ENCODE results near the gene SNTG2.
A peak's percentile ranks its signal among the peaks of the same experiment; 100 is the strongest.

The SNTG2 gene

GRCh38 chr2:910698-911097 is 40.0 kb upstream of the SNTG2 start:
- no peak overlapping the region for H3K9ac ChIP-seq
- H3K4me2 ChIP-seq, result 0 out of 22 replicates have a peak overlapping the region, but pooled peaks of 3 of the 11 experiments have one; percentile 6 to 26 (median 11)
- peaks cover 45 to 75% (median 67%) of the 10 kb centered on the region in 11 experiments for H3K9me3 ChIP-seq (replicated peaks in 1 of 11)
- no peak for TF ChIP-seq Cebpa-rat (IDR thresholded peaks at IDR 0.05)
- H3K27ac ChIP-seq, result peak overlapping the region in 8 of 11 experiments; percentile 50 to 81 (median 72); a peak in 14 of 22 replicates
- H4K20me1 ChIP-seq, result no peaks in the 10 kb centered on the region
- peak overlapping the region in 5 of 10 experiments; percentile 13 to 52 (median 18); a peak in 5 of 20 replicates for H3K4me3 ChIP-seq
- no peaks in the 10 kb centered on the region for H3K27me3 ChIP-seq
- H3K4me1 ChIP-seq, result peaks cover 0 to 14% (median 6%) of the 10 kb centered on the region in 10 experiments; a peak in 6 of 20 replicates
- H3K36me3 ChIP-seq, result no peaks in the 10 kb centered on the region

DNA sequence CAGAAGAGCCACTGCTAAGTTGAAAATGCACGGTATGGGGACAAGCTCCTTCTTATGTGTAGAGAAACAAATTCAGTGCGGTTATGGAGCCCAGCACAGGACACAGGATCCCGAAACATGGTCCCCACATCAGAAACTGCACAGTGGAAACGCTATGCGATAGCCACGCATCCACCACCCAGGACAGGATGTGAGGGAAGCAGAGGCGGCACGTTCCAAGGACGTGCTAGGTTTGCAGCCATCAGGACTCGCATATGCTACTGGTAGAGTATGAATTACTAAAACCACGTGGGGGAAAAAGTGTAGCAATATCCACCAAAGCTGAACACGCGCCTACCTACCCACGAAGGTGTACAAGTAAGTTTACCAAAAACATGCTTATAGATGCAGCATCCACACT is 34.7 kb upstream of the SNTG2 start:
- no peak overlapping the region for H3K4me2 ChIP-seq
- no peaks in the 10 kb centered on the region for H3K36me3 ChIP-seq
- no peak overlapping the region for H3K9ac ChIP-seq
- H3K4me1 ChIP-seq, result peaks cover 0 to under 1% (median 0%) of the 10 kb centered on the region in 10 experiments; a peak in 1 of 20 replicates
- TF ChIP-seq Cebpa-rat (IDR thresholded peaks at IDR 0.05), result no peak
- no peaks in the 10 kb centered on the region for H4K20me1 ChIP-seq
- no peak overlapping the region for H3K4me3 ChIP-seq
- H3K27ac ChIP-seq, result no peak overlapping the region
- H3K9me3 ChIP-seq (replicated peaks in 1 of 11), result peaks cover 17 to 44% (median 34%) of the 10 kb centered on the region in 11 experiments; a peak in 21 of 22 replicates
- no peaks in the 10 kb centered on the region for H3K27me3 ChIP-seq

- H4K20me1 ChIP-seq, result no peaks in the 10 kb centered on the region
- no peak for TF ChIP-seq Cebpa-rat (IDR thresholded peaks at IDR 0.05)
These were observed 33.7 kb upstream of the SNTG2 start for GRCh38 chr2:916935-917334.

DNA sequence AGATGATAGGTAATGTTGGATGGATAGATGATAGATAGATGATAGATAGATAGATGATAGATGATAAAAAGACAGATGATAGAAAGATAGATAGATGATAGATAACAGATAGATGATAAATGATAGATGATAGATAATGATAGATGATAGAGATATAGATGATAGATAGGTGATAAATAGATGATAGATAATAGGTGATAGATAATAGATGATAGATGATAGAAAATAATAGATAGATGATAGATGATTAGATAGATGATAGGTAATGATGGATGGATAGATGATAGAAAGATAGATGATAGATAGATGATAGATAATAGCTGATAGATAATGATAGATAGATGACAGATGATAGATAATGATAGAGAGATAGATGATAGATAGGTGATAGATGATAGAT is 31.0 kb upstream of the SNTG2 start:
- no peak for TF ChIP-seq Cebpa-rat (IDR thresholded peaks at IDR 0.05)
- Histone ChIP-seq H4K20me1 (no peaks in the 10 kb centered on the region), H3K9me3 (replicated peaks in 1 of 11) (peaks cover 4 to 20% (median 14%) of the 10 kb centered on the region in 11 experiments; a peak in 20 of 22 replicates), H3K9ac (no peak overlapping the region), H3K27ac (no peak overlapping the region), H3K36me3 (no peaks in the 10 kb centered on the region), H3K4me2 (no peak overlapping the region), H3K4me1 (no peaks in the 10 kb centered on the region), H3K27me3 (no peaks in the 10 kb centered on the region), H3K4me3 (no peak overlapping the region)

More at GRCh38 chr2:916935-917334, 33.7 kb upstream of the SNTG2 start:
- Histone ChIP-seq H3K9me3 (replicated peaks in 1 of 11) (peaks cover 14 to 35% (median 24%) of the 10 kb centered on the region in 11 experiments; a peak in 21 of 22 replicates), H3K27me3 (no peaks in the 10 kb centered on the region), H3K27ac (no peak overlapping the region), H3K36me3 (no peaks in the 10 kb centered on the region), H3K9ac (no peak overlapping the region), H3K4me2 (no peak overlapping the region), H3K4me3 (no peak overlapping the region), H3K4me1 (no peaks in the 10 kb centered on the region)

GRCh38 chr2:920573-920972 is 30.1 kb upstream of the SNTG2 start:
- no peak overlapping the region for H3K4me2 ChIP-seq
- H4K20me1 ChIP-seq, result no peaks in the 10 kb centered on the region
- peaks cover 0 to 11% (median 5%) of the 10 kb centered on the region in 11 experiments; a peak in 11 of 22 replicates for H3K9me3 ChIP-seq (replicated peaks in 1 of 11)
- H3K9ac ChIP-seq, result no peak overlapping the region
- H3K27me3 ChIP-seq, result no peaks in the 10 kb centered on the region
- H3K36me3 ChIP-seq, result no peaks in the 10 kb centered on the region
- TF ChIP-seq Cebpa-rat (IDR thresholded peaks at IDR 0.05), result no peak
- no peak overlapping the region for H3K27ac ChIP-seq
- no peak overlapping the region for H3K4me3 ChIP-seq
- no peaks in the 10 kb centered on the region for H3K4me1 ChIP-seq

- TF ChIP-seq Cebpa-rat (IDR thresholded peaks at IDR 0.05), result no peak
- Histone ChIP-seq H3K4me1 (no peaks in the 10 kb centered on the region), H4K20me1 (no peaks in the 10 kb centered on the region), H3K9ac (no peak overlapping the region), H3K9me3 (replicated peaks in 1 of 11) (peaks cover 0 to 9% (median 2%) of the 10 kb centered on the region in 11 experiments; a peak in 8 of 22 replicates), H3K36me3 (no peaks in the 10 kb centered on the region), H3K27ac (no peak overlapping the region), H3K4me2 (no peak overlapping the region), H3K27me3 (no peaks in the 10 kb centered on the region), H3K4me3 (no peak overlapping the region)
These were observed 29.6 kb upstream of the SNTG2 start for GRCh38 chr2:920999-921398.

DNA sequence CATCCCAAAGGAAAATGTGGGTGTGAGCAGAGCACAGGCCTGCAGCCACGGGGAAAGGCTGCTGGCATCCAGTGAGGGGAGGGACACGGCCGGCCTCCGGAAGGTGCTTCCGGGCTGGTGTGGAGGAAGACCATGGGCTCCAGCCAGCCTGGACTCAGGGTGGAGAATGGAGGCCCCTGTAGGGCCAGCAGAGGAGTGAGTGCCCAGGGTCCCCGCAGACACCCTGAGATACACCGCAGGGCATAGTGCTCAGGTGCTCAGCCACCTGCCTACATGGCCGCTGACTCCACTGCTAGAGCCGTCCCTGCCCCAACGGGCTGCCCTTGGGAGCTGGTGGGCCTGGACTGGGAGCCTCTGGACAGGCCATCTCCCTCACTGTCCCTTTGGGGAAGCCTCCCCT is 28.5 kb upstream of the SNTG2 start:
- Histone ChIP-seq H3K27me3 (no peaks in the 10 kb centered on the region), H3K4me1 (no peaks in the 10 kb centered on the region), H4K20me1 (no peaks in the 10 kb centered on the region), H3K4me3 (no peak overlapping the region), H3K9ac (no peak overlapping the region), H3K27ac (no peak overlapping the region), H3K9me3 (replicated peaks in 1 of 11) (peaks cover 5 to 12% (median 9%) of the 10 kb centered on the region in 11 experiments), H3K4me2 (no peak overlapping the region), H3K36me3 (no peaks in the 10 kb centered on the region; a peak in 1 of 22 replicates)
- TF ChIP-seq Cebpa-rat (IDR thresholded peaks at IDR 0.05), result no peak

- Histone ChIP-seq H3K9me3 (replicated peaks in 1 of 11) (peaks cover 12 to 19% (median 16%) of the 10 kb centered on the region in 11 experiments), H3K4me1 (no peaks in the 10 kb centered on the region), H3K4me3 (no peak overlapping the region), H3K27me3 (no peaks in the 10 kb centered on the region), H3K36me3 (no peaks in the 10 kb centered on the region; a peak in 1 of 22 replicates), H3K9ac (no peak overlapping the region), H3K27ac (no peak overlapping the region), H4K20me1 (no peaks in the 10 kb centered on the region), H3K4me2 (no peak overlapping the region)
- TF ChIP-seq Cebpa-rat (IDR thresholded peaks at IDR 0.05), result no peak
These were observed 26.6 kb upstream of the SNTG2 start for GRCh38 chr2:923832-924601.

DNA sequence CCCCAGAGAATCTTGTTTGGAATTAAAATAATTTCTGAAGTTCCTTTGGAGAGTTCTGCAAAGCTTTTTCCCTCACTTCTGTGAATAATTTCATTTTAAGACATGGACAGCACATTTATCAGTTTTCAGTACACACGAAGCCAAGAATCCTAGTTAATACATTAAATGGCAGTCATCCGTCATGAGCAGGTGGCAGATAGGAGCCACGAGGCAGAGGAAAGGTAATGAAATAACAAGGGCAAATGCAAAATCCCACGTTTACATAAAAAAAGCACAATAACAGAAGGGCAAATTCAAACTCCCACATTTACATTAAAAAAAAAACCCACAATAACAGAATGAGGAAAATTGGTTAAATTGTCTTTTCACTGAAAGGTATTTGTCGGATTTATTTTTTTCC is 25.9 kb upstream of the SNTG2 start:
- no peak overlapping the region for H3K4me2 ChIP-seq
- H4K20me1 ChIP-seq, result no peaks in the 10 kb centered on the region
- TF ChIP-seq Cebpa-rat (IDR thresholded peaks at IDR 0.05), result no peak
- no peaks in the 10 kb centered on the region; a peak in 1 of 22 replicates for H3K36me3 ChIP-seq
- H3K27ac ChIP-seq, result no peak overlapping the region
- no peak overlapping the region for H3K4me3 ChIP-seq
- no peaks in the 10 kb centered on the region for H3K4me1 ChIP-seq
- H3K9ac ChIP-seq, result no peak overlapping the region
- peaks cover 12 to 19% (median 16%) of the 10 kb centered on the region in 11 experiments for H3K9me3 ChIP-seq (replicated peaks in 1 of 11)
- no peaks in the 10 kb centered on the region for H3K27me3 ChIP-seq

All from BLaER1 treated with 17β-estradiol and CSF1 and Interleukin-3, amounts not matched to agents 10 nM and 100 nM (cell line).